ENCODE measurements around the gene RAVER2.

GRCh38 chr1:64855557-64855956 lies 110.7 kb downstream of the RAVER2 start:
- TF ChIP-seq CTCF (IDR thresholded peaks at IDR 0.05; ENCODE audit: extremely low read depth in 1 of 2, insufficient read depth in 1 of 2, low read depth in 1 of 2, low read length in 2 of 2), result no peak
- TF ChIP-seq EZH2 (IDR thresholded peaks at IDR 0.05; ENCODE audit: borderline replicate concordance, low read depth, low read length, severe bottlenecking), result no peak
- no peak for TF ChIP-seq POLR2AphosphoS5 (IDR thresholded peaks at IDR 0.05; ENCODE audit: insufficient read depth, low read depth, low read length)
- TF ChIP-seq POLR2A (IDR thresholded peaks at IDR 0.05; ENCODE audit: low read depth, low read length), result no peak
- TF ChIP-seq MAX (IDR thresholded peaks at IDR 0.05; ENCODE audit: insufficient read depth, insufficient read length), result no peak
- no peak for TF ChIP-seq JUN (IDR thresholded peaks at IDR 0.05; ENCODE audit: borderline replicate concordance, insufficient read depth, insufficient read length, low read depth)
